ENCODE measurements around the gene SERPINE1.

- TF ChIP-seq, protein P1, sequence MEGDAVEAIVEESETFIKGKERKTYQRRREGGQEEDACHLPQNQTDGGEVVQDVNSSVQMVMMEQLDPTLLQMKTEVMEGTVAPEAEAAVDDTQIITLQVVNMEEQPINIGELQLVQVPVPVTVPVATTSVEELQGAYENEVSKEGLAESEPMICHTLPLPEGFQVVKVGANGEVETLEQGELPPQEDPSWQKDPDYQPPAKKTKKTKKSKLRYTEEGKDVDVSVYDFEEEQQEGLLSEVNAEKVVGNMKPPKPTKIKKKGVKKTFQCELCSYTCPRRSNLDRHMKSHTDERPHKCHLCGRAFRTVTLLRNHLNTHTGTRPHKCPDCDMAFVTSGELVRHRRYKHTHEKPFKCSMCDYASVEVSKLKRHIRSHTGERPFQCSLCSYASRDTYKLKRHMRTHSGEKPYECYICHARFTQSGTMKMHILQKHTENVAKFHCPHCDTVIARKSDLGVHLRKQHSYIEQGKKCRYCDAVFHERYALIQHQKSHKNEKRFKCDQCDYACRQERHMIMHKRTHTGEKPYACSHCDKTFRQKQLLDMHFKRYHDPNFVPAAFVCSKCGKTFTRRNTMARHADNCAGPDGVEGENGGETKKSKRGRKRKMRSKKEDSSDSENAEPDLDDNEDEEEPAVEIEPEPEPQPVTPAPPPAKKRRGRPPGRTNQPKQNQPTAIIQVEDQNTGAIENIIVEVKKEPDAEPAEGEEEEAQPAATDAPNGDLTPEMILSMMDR (IDR thresholded peaks at IDR 0.05) = no peak
- no peak for TF ChIP-seq POLR2A (IDR thresholded peaks at IDR 0.05)
Observed at GRCh38 chr7:101096331-101096956, 30.5 kb upstream of the SERPINE1 start.

Measured in prostate gland (tissue), 2 donors.